Pancreas (tissue), 10 donors: ENCODE results near the gene PALM3. TPM values are rescaled to one million over a fixed set of nuclear protein-coding genes. Genes with fewer than 3 reads are reported as not detected.
A peak's percentile ranks its signal among the peaks of the same experiment; 100 is the strongest.
"Not testable (repeated sequence)": the region's sequence is repeated elsewhere in the genome, so short reads cannot be mapped to it uniquely, and the experiment has no call there.

Experiments
- ATAC-seq, 4 donors: fragments of 200-7000 bp; cut with Tn5 transposase; one replicate each; pipeline versions ENCODE4 v1.8.0 to v1.9.1; 2020; ENCODE audit warnings: mild to moderate bottlenecking in 4 of 4, moderate library complexity in 4 of 4
- DNase-seq, 6 donors: peaks; one replicate each; pipeline ENCODE4 v3.0.0-alpha.2; 2020
- FAIRE-seq: peaks from 2 replicates; lab custom pipeline; 2012; peaks lifted over from hg19 to GRCh38; lab: Jason Lieb, UNC
- H3K27ac ChIP-seq, 4 donors: fragments of 200-600 bp; sonication (generic); 1 replicate in 3 of 4; 2 replicates in 1 of 4; pipeline versions ENCODE4 v1.5.0 to v1.8.0; 2020
- H3K27me3 ChIP-seq, 4 donors: fragments of 200-600 bp; one replicate each; pipeline ENCODE4 v1.8.0; 2021
- H3K36me3 ChIP-seq, 3 donors: fragments of 200-600 bp; sonication (generic) in 1 of 3; one replicate each; pipeline versions ENCODE4 v1.5.0 to v1.8.0; 2020 to 2021
- H3K4me1 ChIP-seq, 3 donors: fragments of 200-600 bp; one replicate each; pipeline ENCODE4 v1.8.0; 2021
- H3K4me3 ChIP-seq, 4 donors: fragments of 200-600 bp; sonication (generic) in 2 of 4; one replicate each; pipeline versions ENCODE4 v1.5.0 to v1.8.0; 2020 to 2021
- H3K9me3 ChIP-seq, 4 donors: fragments of 200-600 bp; one replicate each; pipeline ENCODE4 v1.8.0; 2021
- CTCF ChIP-seq, 4 donors: fragments of 200-600 bp; sonication (generic) in 3 of 4; IDR thresholded peaks; one replicate each; pipeline versions ENCODE4 v1.5.0 to v1.8.0; 2021; ENCODE audit warnings: antibody characterized with exemption in 4 of 4
- WGBS, 2 donors: extraction: QIAGEN DNeasy Blood & Tissue Kit; methylation state at CpG; one replicate each; pipeline ENCODE4 v1.1.7; 2013; 5-methylcytosine and 5-hydroxymethylcytosine counted together
- intact Hi-C, 3 donors: fragments of 100-400 bp; cut with DNase I; formaldehyde crosslinking; loops; one replicate each; pipeline versions ENCODE4 v1.11.1 to v1.14.2; 2022
- polyA plus RNA-seq, 2 donors: library from polyadenylated mRNA; stranded (reverse); fragments of 200-250 nt; gene quantifications; one replicate each; pipeline ENCODE4 v1.2.3, GENCODE V29; 2013
- total RNA-seq, 6 donors: library from RNA; stranded (reverse); fragmentation: NEBNext Ultra II Directional in 4 of 6; extraction: Animal tissue kit (Norgen Biotek cat#: 25700) in 4 of 6; gene quantifications; one replicate each; pipeline versions ENCODE4 v1.2.1 to v1.2.4, GENCODE V29; 2021 to 2023
- donor health status: healthy with polysubstance abuse.
- donor health status: DM: no; HTN: no; CAD: no; lungs with moderate emphysema.
- donor health status: DM: no; HTN: no; CAD: no.
- donor health status: control.
- donor health status: control.
- donor health status: Bipolar disorder and iron deficiency.
- donor health status: DM: yes; HTN: yes; CAD: no.
- donor health status: DM: no; HTN: no; CAD: no.
- donor health status: DM: no; HTN: no; CAD: no.
- donor health status: DM: yes; HTN: yes; CAD: no.

PALM3 gene
- total and polyA plus RNA-seq, 8 donors = 5.6 to 155 (median 17.9) TPM

- FAIRE-seq = no peak
- ATAC-seq = no peak
- Histone ChIP-seq H3K4me1 (peaks cover 0 to 5% (median 0%) of the 10 kb centered on the region in 3 donors), H3K9me3 (no peaks in the 10 kb centered on the region), H3K27me3 (no peaks in the 10 kb centered on the region), H3K36me3 (no peaks in the 10 kb centered on the region), H3K4me3 (no peak overlapping the region), H3K27ac (no peak overlapping the region)
- no peak for DNase-seq
- 85 to 87% methylated on average over 5 of the region's 5 CpGs for WGBS, 2 donors
- intact Hi-C loops = no loop called here
- no peak for TF ChIP-seq CTCF (IDR thresholded peaks at IDR 0.05)
Measured at GRCh38 chr19:14021474-14021873, 40.4 kb downstream of the PALM3 start.

GRCh38 chr19:14019739-14020138, 42.1 kb downstream of the PALM3 start:
- peak in 1 of 6 donors; percentile 1 for DNase-seq
- ATAC-seq, H3K4me3 ChIP-seq, H3K27ac ChIP-seq, FAIRE-seq, H3K36me3 ChIP-seq, intact Hi-C loops, H3K9me3 ChIP-seq, H3K27me3 ChIP-seq: not testable (repeated sequence)
- WGBS, 2 donors = 88 to 94% methylated on average over 3 of the region's 3 CpGs
- H3K4me1 ChIP-seq = peaks cover 0 to 12% (median 0%) of the 10 kb centered on the region in 3 donors

- DNase-seq (peak in 1 of 6 donors; percentile 4), FAIRE-seq (no peak), ATAC-seq (no peak)
- 66 to 85% methylated on average over 6 of the region's 6 CpGs for WGBS, 2 donors
- H3K9me3 ChIP-seq = no peaks in the 10 kb centered on the region
- intact Hi-C loops = no loop called here
- H3K4me1 ChIP-seq = peaks cover 0 to 12% (median 0%) of the 10 kb centered on the region in 3 donors
- TF ChIP-seq CTCF (IDR thresholded peaks at IDR 0.05) = no peak
- no peak overlapping the region for H3K27ac ChIP-seq
- no peak overlapping the region for H3K4me3 ChIP-seq
- H3K36me3 ChIP-seq = no peaks in the 10 kb centered on the region
- no peaks in the 10 kb centered on the region for H3K27me3 ChIP-seq
Measured at GRCh38 chr19:14019100-14019499, 42.8 kb downstream of the PALM3 start.

- Histone ChIP-seq H3K9me3 (no peaks in the 10 kb centered on the region), H3K36me3 (no peaks in the 10 kb centered on the region), H3K4me1 (peaks cover 0 to 7% (median 0%) of the 10 kb centered on the region in 3 donors), H3K27me3 (no peaks in the 10 kb centered on the region), H3K4me3 (no peak overlapping the region), H3K27ac (no peak overlapping the region)
- FAIRE-seq = no peak
- intact Hi-C loops = no loop called here
- DNase-seq = no peak
- 16 to 27% methylated on average over 8 of the region's 8 CpGs for WGBS, 2 donors
- peak; percentile 77 to 88 (median 81) for ATAC-seq
- TF ChIP-seq CTCF (IDR thresholded peaks at IDR 0.05) = no peak
Measured at GRCh38 chr19:14015524-14016035, 46.3 kb downstream of the PALM3 start.

GRCh38 chr19:14012378-14012915, 49.4 kb downstream of the PALM3 start:
- FAIRE-seq = no peak
- Histone ChIP-seq H3K4me1 (peaks cover 0 to 7% (median 0%) of the 10 kb centered on the region in 3 donors), H3K27ac (no peak overlapping the region), H3K4me3 (no peak overlapping the region), H3K27me3 (no peaks in the 10 kb centered on the region), H3K9me3 (no peaks in the 10 kb centered on the region), H3K36me3 (no peaks in the 10 kb centered on the region)
- ATAC-seq = no peak
- intact Hi-C loops = no loop called here
- no peak for DNase-seq
- no peak for TF ChIP-seq CTCF (IDR thresholded peaks at IDR 0.05)
- 87 to 95% methylated on average over 2 of the region's 2 CpGs for WGBS, 2 donors
